Measurements from ENCODE around the gene TP53I11.

The TP53I11 gene

GRCh38 chr11:44912270-44912987 lies 38.3 kb downstream of the TP53I11 start:
- H3K9ac ChIP-seq (ENCODE audit: low read length): no peak overlapping the region
- H3K9me3 ChIP-seq (ENCODE audit: insufficient read depth, low read length): no peaks in the 10 kb centered on the region
- no peaks in the 10 kb centered on the region for H4K20me1 ChIP-seq (ENCODE audit: low read depth, low read length)
- no peak for TF ChIP-seq EZH2phosphoT487 (conservative IDR thresholded peaks at IDR 0.05; ENCODE audit: low read length)
- no peak for TF ChIP-seq CTCF (IDR thresholded peaks at IDR 0.05; ENCODE audit: insufficient read depth, low read length, poor library complexity, severe bottlenecking)
- H3K36me3 ChIP-seq (ENCODE audit: low read length): no peaks in the 10 kb centered on the region
- no peaks in the 10 kb centered on the region for H3K79me2 ChIP-seq (ENCODE audit: insufficient read depth, low read length)
- no peak overlapping the region for H3K4me3 ChIP-seq (ENCODE audit: insufficient read depth, low read length, poor library complexity, severe bottlenecking)
- H2AFZ ChIP-seq (ENCODE audit: low read depth, low read length, severe bottlenecking): no peak overlapping the region
- no peak overlapping the region for H3K4me2 ChIP-seq (ENCODE audit: low read depth, low read length, poor library complexity, severe bottlenecking)
- H3K27me3 ChIP-seq (ENCODE audit: low read length): no peaks in the 10 kb centered on the region
- no peaks in the 10 kb centered on the region for H3F3A ChIP-seq (ENCODE audit: insufficient read depth)
- no peak overlapping the region for H3K27ac ChIP-seq (ENCODE audit: low read depth, low read length)
- no peaks in the 10 kb centered on the region for H3K9me2 ChIP-seq (replicated peaks; ENCODE audit: insufficient read depth, low read length)

DNA sequence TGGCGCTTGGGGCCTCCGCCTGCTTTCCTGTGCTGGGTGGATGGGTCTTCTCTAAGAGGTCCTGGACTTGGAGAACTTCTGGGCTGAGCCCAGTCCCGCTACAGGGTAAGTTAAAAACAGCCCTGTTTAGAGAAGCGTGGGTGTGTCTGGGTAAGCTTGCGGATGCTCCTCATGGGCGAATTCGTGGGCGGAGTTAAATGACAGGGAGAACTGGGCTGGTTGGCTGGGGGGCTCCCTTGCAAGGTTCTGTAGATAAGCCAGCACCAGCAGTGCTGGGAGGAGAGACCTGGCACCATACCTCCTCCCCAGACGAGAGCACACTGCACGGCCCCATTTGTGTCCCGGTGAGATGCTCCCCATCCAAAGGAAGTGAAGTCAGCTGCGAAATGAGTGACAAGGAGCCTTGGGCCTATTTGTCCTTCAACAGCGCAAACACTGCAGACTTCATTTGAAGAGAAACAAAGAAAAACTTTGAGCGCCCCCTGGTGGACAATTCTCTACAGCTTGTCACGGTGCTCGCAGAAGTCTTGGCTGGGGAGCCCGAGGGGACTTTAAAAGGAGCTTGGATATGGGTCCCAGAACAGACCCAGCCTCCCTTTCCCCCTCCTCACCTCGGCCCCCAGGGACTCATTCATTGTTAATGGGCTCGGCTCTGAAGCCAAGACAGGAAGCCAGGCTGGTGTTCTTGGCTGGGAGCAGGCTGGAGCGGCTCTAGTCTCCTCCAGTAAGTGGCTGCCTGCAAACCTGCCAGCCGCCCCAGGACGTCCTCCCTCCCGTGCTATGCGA lies 39.5 kb downstream of the TP53I11 start:
- no peaks in the 10 kb centered on the region for H4K20me1 ChIP-seq (ENCODE audit: low read depth, low read length)
- H2AFZ ChIP-seq (ENCODE audit: low read depth, low read length, severe bottlenecking): no peak overlapping the region
- no peaks in the 10 kb centered on the region for H3F3A ChIP-seq (ENCODE audit: insufficient read depth)
- no peak overlapping the region for H3K4me2 ChIP-seq (ENCODE audit: low read depth, low read length, poor library complexity, severe bottlenecking)
- peak; percentile 67 for TF ChIP-seq CTCF (IDR thresholded peaks at IDR 0.05; ENCODE audit: insufficient read depth, low read length, poor library complexity, severe bottlenecking)
- TF ChIP-seq EZH2phosphoT487 (conservative IDR thresholded peaks at IDR 0.05; ENCODE audit: low read length): no peak
- H3K27ac ChIP-seq (ENCODE audit: low read depth, low read length): no peak overlapping the region
- no peaks in the 10 kb centered on the region for H3K79me2 ChIP-seq (ENCODE audit: insufficient read depth, low read length)
- H3K9me3 ChIP-seq (ENCODE audit: insufficient read depth, low read length): no peaks in the 10 kb centered on the region
- no peaks in the 10 kb centered on the region for H3K36me3 ChIP-seq (ENCODE audit: low read length)
- no peaks in the 10 kb centered on the region for H3K9me2 ChIP-seq (replicated peaks; ENCODE audit: insufficient read depth, low read length)
- H3K9ac ChIP-seq (ENCODE audit: low read length): no peak overlapping the region
- no peak overlapping the region for H3K4me3 ChIP-seq (ENCODE audit: insufficient read depth, low read length, poor library complexity, severe bottlenecking)
- no peaks in the 10 kb centered on the region for H3K27me3 ChIP-seq (ENCODE audit: low read length)

GRCh38 chr11:44910591-44910990 lies 40.1 kb downstream of the TP53I11 start:
- H3K9ac ChIP-seq (ENCODE audit: low read length): no peak overlapping the region
- H3K9me3 ChIP-seq (ENCODE audit: insufficient read depth, low read length): no peaks in the 10 kb centered on the region
- no peaks in the 10 kb centered on the region for H3K36me3 ChIP-seq (ENCODE audit: low read length)
- H3K27me3 ChIP-seq (ENCODE audit: low read length): no peaks in the 10 kb centered on the region
- H3K9me2 ChIP-seq (replicated peaks; ENCODE audit: insufficient read depth, low read length): no peaks in the 10 kb centered on the region
- no peak for TF ChIP-seq CTCF (IDR thresholded peaks at IDR 0.05; ENCODE audit: insufficient read depth, low read length, poor library complexity, severe bottlenecking)
- TF ChIP-seq EZH2phosphoT487 (conservative IDR thresholded peaks at IDR 0.05; ENCODE audit: low read length): no peak
- H3K79me2 ChIP-seq (ENCODE audit: insufficient read depth, low read length): no peaks in the 10 kb centered on the region
- H3F3A ChIP-seq (ENCODE audit: insufficient read depth): no peaks in the 10 kb centered on the region
- no peaks in the 10 kb centered on the region for H4K20me1 ChIP-seq (ENCODE audit: low read depth, low read length)
- no peak overlapping the region for H3K27ac ChIP-seq (ENCODE audit: low read depth, low read length)
- no peak overlapping the region for H3K4me2 ChIP-seq (ENCODE audit: low read depth, low read length, poor library complexity, severe bottlenecking)
- H3K4me3 ChIP-seq (ENCODE audit: insufficient read depth, low read length, poor library complexity, severe bottlenecking): no peak overlapping the region
- no peak overlapping the region for H2AFZ ChIP-seq (ENCODE audit: low read depth, low read length, severe bottlenecking)
